Lower leg skin (tissue), 3 donors: ENCODE data around the gene ISYNA1.

Experiments used
- POLR2A ChIP-seq, 2 donors: fragments of 450-650 bp; IDR thresholded peaks; one replicate each; pipeline ENCODE4 v1.6.1; 2016 to 2017; ENCODE audit warnings: antibody characterized with exemption in 2 of 2, mild to moderate bottlenecking in 1 of 2, moderate library complexity in 1 of 2
- TF ChIP-seq, protein P1 (sequence below), 3 donors: fragments of 450-650 bp; IDR thresholded peaks; one replicate each; pipeline ENCODE4 v1.5.1; 2016; ENCODE audit warnings: antibody characterized with exemption in 3 of 3, mild to moderate bottlenecking in 3 of 3, moderate library complexity in 2 of 3

DNA sequence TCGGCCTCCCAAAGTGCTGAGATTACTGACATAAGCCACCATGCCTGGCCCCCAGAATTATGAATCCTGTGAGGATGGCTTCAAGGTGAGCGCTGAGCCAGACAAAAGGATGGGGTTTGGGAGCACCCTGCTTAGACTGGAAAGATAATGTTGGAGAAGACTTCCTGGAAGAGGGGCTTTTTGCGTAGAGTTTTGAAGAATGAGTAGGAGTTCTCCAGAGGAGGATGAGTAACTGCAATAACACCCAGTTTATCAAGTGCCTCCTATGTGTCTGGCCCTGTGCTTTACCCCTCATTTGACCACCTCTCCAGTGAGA, 52.6 kb downstream of the ISYNA1 start:
- TF ChIP-seq, protein P1, sequence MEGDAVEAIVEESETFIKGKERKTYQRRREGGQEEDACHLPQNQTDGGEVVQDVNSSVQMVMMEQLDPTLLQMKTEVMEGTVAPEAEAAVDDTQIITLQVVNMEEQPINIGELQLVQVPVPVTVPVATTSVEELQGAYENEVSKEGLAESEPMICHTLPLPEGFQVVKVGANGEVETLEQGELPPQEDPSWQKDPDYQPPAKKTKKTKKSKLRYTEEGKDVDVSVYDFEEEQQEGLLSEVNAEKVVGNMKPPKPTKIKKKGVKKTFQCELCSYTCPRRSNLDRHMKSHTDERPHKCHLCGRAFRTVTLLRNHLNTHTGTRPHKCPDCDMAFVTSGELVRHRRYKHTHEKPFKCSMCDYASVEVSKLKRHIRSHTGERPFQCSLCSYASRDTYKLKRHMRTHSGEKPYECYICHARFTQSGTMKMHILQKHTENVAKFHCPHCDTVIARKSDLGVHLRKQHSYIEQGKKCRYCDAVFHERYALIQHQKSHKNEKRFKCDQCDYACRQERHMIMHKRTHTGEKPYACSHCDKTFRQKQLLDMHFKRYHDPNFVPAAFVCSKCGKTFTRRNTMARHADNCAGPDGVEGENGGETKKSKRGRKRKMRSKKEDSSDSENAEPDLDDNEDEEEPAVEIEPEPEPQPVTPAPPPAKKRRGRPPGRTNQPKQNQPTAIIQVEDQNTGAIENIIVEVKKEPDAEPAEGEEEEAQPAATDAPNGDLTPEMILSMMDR (IDR thresholded peaks at IDR 0.05): no peak
- no peak for TF ChIP-seq POLR2A (IDR thresholded peaks at IDR 0.05)
